K562 (cell line): ENCODE results near the gene CREB5. TPM values are rescaled to one million over a fixed set of nuclear protein-coding genes. Genes with fewer than 3 reads are reported as not detected.

Experiments
- ATAC-seq: fragments of 200-7000 bp; cut with Tn5 transposase; 3 replicates; pipeline ENCODE4 v1.9.1; 2020; ENCODE audit warnings: moderate library complexity
- BruUV-seq: library from RNA; stranded (reverse); fragments of 400-500 nt; replicated peaks from 2 replicates; lab custom pipeline; 2021; lab: Mats Ljungman, UMichigan
- CTCF ChIA-PET: fragments of 300-600 bp; formaldehyde crosslinking; extraction: SDS; loops from one replicate; lab custom pipeline; 2021; ENCODE audit warnings: low intra/inter-chr PET ratio; lab: Yijun Ruan, JAX
- POLR2A ChIA-PET: fragments of 300-600, 350-650 bp; sonication (Branson Sonifier 250); formaldehyde crosslinking; extraction: SDS; loops from one replicate; lab custom pipeline; 2021; ENCODE audit warnings: antibody characterized with exemption, inconsistent platforms; lab: Yijun Ruan, JAX
- DNase-seq, 4 experiments: peaks; one replicate each; pipeline versions ENCODE4 v3.0.0 to v3.0.0-alpha.2; 2011 to 2018; ENCODE audit warnings: low spot score in 3 of 4, mixed read lengths in 3 of 4; ENCODE audit errors: extremely low read depth in 1 of 4
- FAIRE-seq: peaks from 2 replicates; lab custom pipeline; 2011; peaks lifted over from hg19 to GRCh38; lab: Jason Lieb, UNC
- H2AFZ ChIP-seq: 2 replicates; pipeline ENCODE4 v1.6.0; 2011; ENCODE audit warnings: low read depth, low read length, control low read depth, inconsistent platforms
- H3K27ac ChIP-seq: fragments of 200-600 bp; 3 replicates; pipeline ENCODE4 v1.8.0; 2011; ENCODE audit warnings: low read depth, mild to moderate bottlenecking, control low read depth, inconsistent platforms, low read length, moderate library complexity, mixed read lengths; ENCODE audit errors: extremely low read depth
- H3K27me3 ChIP-seq, 2 experiments: fragments of 300-600 bp in 1 of 2; 2 replicates in 1 of 2; 3 replicates in 1 of 2; pipeline versions ENCODE4 v1.6.0 to v1.8.0; 2011; ENCODE audit warnings: inconsistent platforms in 2 of 2, low read length in 2 of 2, mild to moderate bottlenecking in 1 of 2, mixed read lengths in 1 of 2, moderate library complexity in 1 of 2; ENCODE audit not compliant: control insufficient read depth in 2 of 2, insufficient read depth in 2 of 2
- H3K36me3 ChIP-seq: fragments of 300-600 bp; 3 replicates; pipeline ENCODE4 v1.8.0; 2011; ENCODE audit warnings: mild to moderate bottlenecking, low read length, inconsistent platforms; ENCODE audit not compliant: control insufficient read depth, insufficient read depth
- H3K4me1 ChIP-seq, 2 experiments: fragments of 200-600 bp in 1 of 2; replicated peaks in 1 of 2; 2 replicates in 1 of 2; 3 replicates in 1 of 2; pipeline versions ENCODE4 v1.5.1 to v1.8.0; 2011; ENCODE audit warnings: inconsistent platforms in 2 of 2, low read length in 2 of 2, mild to moderate bottlenecking in 1 of 2, mixed read lengths in 1 of 2, moderate library complexity in 1 of 2; ENCODE audit not compliant: control insufficient read depth in 2 of 2, insufficient read depth in 2 of 2
- H3K4me2 ChIP-seq: 2 replicates; pipeline ENCODE4 v1.6.1; 2011; ENCODE audit warnings: low read length, control low read depth, inconsistent platforms, mixed read lengths; ENCODE audit not compliant: insufficient read depth
- H3K4me3 ChIP-seq: fragments of 200-600 bp; sonication (generic), shearing (Covaris generic); 2 replicates; pipeline ENCODE4 v1.5.1; 2016; ENCODE audit warnings: control low read depth, inconsistent platforms
- H3K79me2 ChIP-seq: fragments of 200-600 bp; 3 replicates; pipeline ENCODE4 v1.8.0; 2011; ENCODE audit warnings: low read length, inconsistent platforms; ENCODE audit not compliant: control insufficient read depth, insufficient read depth
- H3K9ac ChIP-seq, 2 experiments: 2 replicates each; pipeline versions ENCODE4 v1.6.0 to v1.6.1; 2011; ENCODE audit warnings: low read depth in 2 of 2, low read length in 2 of 2, control low read depth in 1 of 2, inconsistent platforms in 1 of 2, mild to moderate bottlenecking in 1 of 2, mixed read lengths in 1 of 2; ENCODE audit not compliant: insufficient read depth in 1 of 2
- H3K9me1 ChIP-seq: one replicate; pipeline ENCODE4 v1.6.0; 2011; ENCODE audit warnings: inconsistent platforms, mild to moderate bottlenecking, low read length, moderate library complexity; ENCODE audit not compliant: control insufficient read depth, insufficient read depth
- H3K9me3 ChIP-seq: replicated peaks from 2 replicates; pipeline ENCODE4 v1.5.1; 2011; ENCODE audit warnings: low read depth, low read length, inconsistent platforms; ENCODE audit not compliant: control insufficient read depth, insufficient read depth
- H4K20me1 ChIP-seq: replicated peaks from 2 replicates; pipeline ENCODE4 v1.6.1; 2011; ENCODE audit warnings: low read length, inconsistent platforms, mixed read lengths; ENCODE audit not compliant: control insufficient read depth, insufficient read depth
- EP300 ChIP-seq: IDR thresholded peaks from 2 replicates; pipeline ENCODE4 v1.6.1; 2012; ENCODE audit warnings: low read length, improper control_type of control experiment
- SMARCA5 ChIP-seq: fragments of 450-650 bp; IDR thresholded peaks from 2 replicates; pipeline ENCODE4 v1.6.1; 2016
- SMC3 ChIP-seq: conservative IDR thresholded peaks from 2 replicates; pipeline ENCODE4 v1.6.1; 2011; ENCODE audit warnings: low read depth, low read length, improper control_type of control experiment; ENCODE audit not compliant: insufficient read depth
- ZC3H4 ChIP-seq: sonication (generic); formaldehyde crosslinking; IDR thresholded peaks from 2 replicates; pipeline ENCODE4 v1.9.0; 2021; ENCODE audit warnings: missing genetic modification reagents, borderline replicate concordance
- ZNF282 ChIP-seq: sonication (generic); formaldehyde crosslinking; IDR thresholded peaks from 2 replicates; pipeline ENCODE4 v1.8.1; 2023; ENCODE audit warnings: missing genetic modification reagents
- ZNF41 ChIP-seq: fragments of 250-450 bp; sonication (Bioruptor Pico); conservative IDR thresholded peaks from 2 replicates; pipeline ENCODE4 v1.4.0; 2020; ENCODE audit warnings: mild to moderate bottlenecking
- WGBS: fragments of 100-300 bp; shearing (Covaris generic); methylation state at CpG from one replicate; pipeline ENCODE4 v1.1.6; 2016; ENCODE audit warnings: low coverage, mixed read lengths; ENCODE audit not compliant: insufficient coverage; ENCODE audit errors: missing lambda C conversion rate; 5-methylcytosine and 5-hydroxymethylcytosine counted together
- in situ Hi-C: fragments of 300-500 bp; cut with MboI; formaldehyde crosslinking; loops from 4 replicates; pipeline ENCODE4 v1.15.0; 2018; ENCODE audit warnings: inconsistent platforms, mixed read lengths
- intact Hi-C: fragments of 100-400 bp; cut with micrococcal nuclease; formaldehyde crosslinking; loops from 2 replicates; pipeline ENCODE4 v1.14.2; 2022
- polyA plus RNA-seq, 8 experiments: library from polyadenylated mRNA; depleted of rRNA in 4 of 8; stranded (reverse) in 5 of 8; unstranded in 3 of 8; fragments of >200 nt; fragmentation: Nextera tagmentation in 2 of 8; fragmentation: Illumina TruSeq in 1 of 8; extraction: Ambion mirVana in 2 of 8; extraction: Trizol in 1 of 8; gene quantifications; 2 replicates each; pipeline versions ENCODE4 v1.2.1 to v1.2.3, GENCODE V29; 2011 to 2014; ENCODE audit warnings: inconsistent platforms in 1 of 8, missing spikeins in 1 of 8
- total RNA-seq, 7 experiments: library from RNA; depleted of rRNA in 6 of 7; stranded (reverse); fragments of >200 nt in 6 of 7; fragmentation: Illumina TruSeq in 2 of 7; extraction: Trizol in 2 of 7; gene quantifications; 2 replicates each; pipeline versions ENCODE4 v1.2.1 to v1.2.3, GENCODE V29; 2011 to 2021; ENCODE audit warnings: low replicate concordance in 1 of 7
- TF ChIP-seq, protein P1 (sequence below): sonication (generic); formaldehyde crosslinking; IDR thresholded peaks from 2 replicates; pipeline ENCODE4 v1.8.0; 2022; ENCODE audit warnings: mild to moderate bottlenecking, missing genetic modification reagents
- TF ChIP-seq, protein P2 (sequence below): sonication (generic); formaldehyde crosslinking; IDR thresholded peaks from 2 replicates; pipeline ENCODE4 v1.8.1; 2023; ENCODE audit warnings: mild to moderate bottlenecking, missing genetic modification reagents, moderate library complexity
- TF ChIP-seq, protein P3 (sequence below), 3 experiments: fragments of 200-800 bp in 1 of 3; fragments of 250-450 bp in 1 of 3; fragments of 450-650 bp in 1 of 3; sonication (Bioruptor Pico) in 1 of 3; sonication (Bioruptor generic) in 1 of 3; formaldehyde crosslinking in 1 of 3; IDR thresholded peaks; 2 replicates each; pipeline versions ENCODE4 v1.6.1 to v1.8.0; 2016 to 2022; ENCODE audit warnings: mild to moderate bottlenecking in 2 of 3, missing genetic modification characterization in 2 of 3, missing compliant biosample characterization in 1 of 3, moderate library complexity in 1 of 3

The CREB5 gene
- total and polyA plus RNA-seq, 9 of the 15 experiments (the other 6 are each of a cell fraction or from before 2014, with no cell fraction given) = 0.33 to 6.4 (median 1.8) TPM

DNA sequence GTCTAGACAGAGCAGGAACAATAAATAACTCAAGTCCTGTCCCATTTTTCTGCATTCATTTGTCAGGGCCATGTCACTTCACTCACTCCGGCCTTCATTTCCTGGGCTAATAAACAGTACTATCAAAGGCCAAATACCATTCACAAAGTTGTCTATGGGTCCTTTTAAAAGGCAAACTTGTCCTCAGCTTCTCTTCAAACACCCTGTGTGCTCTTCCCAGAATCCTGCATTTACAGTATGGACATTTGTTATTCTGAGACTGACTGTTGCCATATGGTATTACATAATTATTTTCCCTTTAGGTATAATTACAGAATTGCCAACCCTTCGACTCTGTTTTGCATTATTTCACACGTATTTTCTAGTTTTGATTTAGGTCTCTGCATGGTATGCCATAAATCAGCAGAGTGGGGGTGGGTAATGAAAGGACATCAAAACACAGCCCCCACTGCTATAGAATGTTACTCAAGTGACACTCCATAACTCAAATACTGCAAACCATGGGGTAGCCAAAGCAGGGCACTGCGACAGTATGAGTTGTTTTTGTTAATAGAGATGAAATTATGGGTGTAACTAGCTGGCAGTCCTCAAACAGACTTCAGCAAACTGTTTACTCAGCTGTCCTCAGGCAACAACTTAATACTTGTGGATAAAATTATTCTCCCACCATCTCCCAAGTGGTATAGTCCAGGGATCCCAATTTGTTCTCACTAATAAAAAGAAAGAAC is 362.1 kb downstream of the CREB5 start (continued):
- TF ChIP-seq ZNF41 = no peak
- no peak for TF ChIP-seq ZC3H4 (CRISPR knock-in tag)

GRCh38 chr7:28776463-28777157 is 364.3 kb downstream of the CREB5 start:
- Histone ChIP-seq H3K4me3 (no peak overlapping the region), H3K9ac (no peak overlapping the region), H3K9me3 (no peaks in the 10 kb centered on the region), H3K4me1 (no peaks in the 10 kb centered on the region), H3K27ac (no peak overlapping the region), H2AFZ (no peak overlapping the region), H3K27me3 (no peaks in the 10 kb centered on the region; a peak in 1 of 5 replicates), H4K20me1 (no peaks in the 10 kb centered on the region), H3K4me2 (no peak overlapping the region), H3K79me2 (no peaks in the 10 kb centered on the region), H3K36me3 (no peaks in the 10 kb centered on the region), H3K9me1 (no peaks in the 10 kb centered on the region)
- POLR2A ChIA-PET = no interaction called here
- no TSS peak for BruUV-seq
- intact Hi-C loops = no loop called here
- in situ Hi-C loops = no loop called here
- no peak for DNase-seq
- no peak for ATAC-seq
- whole genome bisulfite sequencing = 3% methylated on average over 4 of the region's 4 CpGs
- TF ChIP-seq, protein P1, sequence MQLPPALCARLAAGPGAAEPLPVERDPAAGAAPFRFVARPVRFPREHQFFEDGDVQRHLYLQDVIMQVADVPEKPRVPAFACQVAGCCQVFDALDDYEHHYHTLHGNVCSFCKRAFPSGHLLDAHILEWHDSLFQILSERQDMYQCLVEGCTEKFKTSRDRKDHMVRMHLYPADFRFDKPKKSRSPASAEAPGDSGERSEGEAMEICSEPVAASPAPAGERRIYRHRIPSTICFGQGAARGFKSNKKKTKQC = no peak
- TF ChIP-seq SMC3 (no peak), SMARCA5 (no peak), EP300 (no peak), ZNF282 (CRISPR knock-in tag) (no peak)
- TF ChIP-seq, protein P2, sequence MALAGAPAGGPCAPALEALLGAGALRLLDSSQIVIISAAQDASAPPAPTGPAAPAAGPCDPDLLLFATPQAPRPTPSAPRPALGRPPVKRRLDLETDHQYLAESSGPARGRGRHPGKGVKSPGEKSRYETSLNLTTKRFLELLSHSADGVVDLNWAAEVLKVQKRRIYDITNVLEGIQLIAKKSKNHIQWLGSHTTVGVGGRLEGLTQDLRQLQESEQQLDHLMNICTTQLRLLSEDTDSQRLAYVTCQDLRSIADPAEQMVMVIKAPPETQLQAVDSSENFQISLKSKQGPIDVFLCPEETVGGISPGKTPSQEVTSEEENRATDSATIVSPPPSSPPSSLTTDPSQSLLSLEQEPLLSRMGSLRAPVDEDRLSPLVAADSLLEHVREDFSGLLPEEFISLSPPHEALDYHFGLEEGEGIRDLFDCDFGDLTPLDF (CRISPR knock-in tag) = no peak
- TF ChIP-seq, protein P3, sequence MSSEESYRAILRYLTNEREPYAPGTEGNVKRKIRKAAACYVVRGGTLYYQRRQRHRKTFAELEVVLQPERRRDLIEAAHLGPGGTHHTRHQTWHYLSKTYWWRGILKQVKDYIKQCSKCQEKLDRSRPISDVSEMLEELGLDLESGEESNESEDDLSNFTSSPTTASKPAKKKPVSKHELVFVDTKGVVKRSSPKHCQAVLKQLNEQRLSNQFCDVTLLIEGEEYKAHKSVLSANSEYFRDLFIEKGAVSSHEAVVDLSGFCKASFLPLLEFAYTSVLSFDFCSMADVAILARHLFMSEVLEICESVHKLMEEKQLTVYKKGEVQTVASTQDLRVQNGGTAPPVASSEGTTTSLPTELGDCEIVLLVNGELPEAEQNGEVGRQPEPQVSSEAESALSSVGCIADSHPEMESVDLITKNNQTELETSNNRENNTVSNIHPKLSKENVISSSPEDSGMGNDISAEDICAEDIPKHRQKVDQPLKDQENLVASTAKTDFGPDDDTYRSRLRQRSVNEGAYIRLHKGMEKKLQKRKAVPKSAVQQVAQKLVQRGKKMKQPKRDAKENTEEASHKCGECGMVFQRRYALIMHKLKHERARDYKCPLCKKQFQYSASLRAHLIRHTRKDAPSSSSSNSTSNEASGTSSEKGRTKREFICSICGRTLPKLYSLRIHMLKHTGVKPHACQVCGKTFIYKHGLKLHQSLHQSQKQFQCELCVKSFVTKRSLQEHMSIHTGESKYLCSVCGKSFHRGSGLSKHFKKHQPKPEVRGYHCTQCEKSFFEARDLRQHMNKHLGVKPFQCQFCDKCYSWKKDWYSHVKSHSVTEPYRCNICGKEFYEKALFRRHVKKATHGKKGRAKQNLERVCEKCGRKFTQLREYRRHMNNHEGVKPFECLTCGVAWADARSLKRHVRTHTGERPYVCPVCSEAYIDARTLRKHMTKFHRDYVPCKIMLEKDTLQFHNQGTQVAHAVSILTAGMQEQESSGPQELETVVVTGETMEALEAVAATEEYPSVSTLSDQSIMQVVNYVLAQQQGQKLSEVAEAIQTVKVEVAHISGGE (CRISPR knock-in tag; IDR thresholded peaks at IDR 0.05) = no peak
- no peak for FAIRE-seq
- CTCF ChIA-PET = no interaction called here
